Adrenal gland (tissue), 12 donors: ENCODE data around the gene CPOX. TPM values are rescaled to one million over a fixed set of nuclear protein-coding genes. Genes with fewer than 3 reads are reported as not detected.

Source experiments
- DNase-seq, 7 donors: peaks; one replicate each; pipeline ENCODE4 v3.0.0-alpha.2; 2019 to 2020
- H3K27ac ChIP-seq, 5 donors: fragments of 200-600 bp; sonication (generic) in 4 of 5; 1 replicate in 3 of 5; 2 replicates in 2 of 5; pipeline versions ENCODE4 v1.5.1 to v1.8.0; 2016 to 2020; ENCODE audit warnings: mild to moderate bottlenecking in 1 of 5
- H3K27me3 ChIP-seq: fragments of 200-600 bp; 2 replicates; pipeline ENCODE4 v1.8.0; 2021
- H3K36me3 ChIP-seq, 2 donors: fragments of 200-600 bp; replicated peaks in 1 of 2; 1 replicate in 1 of 2; 2 replicates in 1 of 2; pipeline versions ENCODE4 v1.5.1 to v1.8.0; 2018 to 2022
- H3K4me1 ChIP-seq, 2 donors: fragments of 200-600 bp; replicated peaks in 1 of 2; 1 replicate in 1 of 2; 2 replicates in 1 of 2; pipeline versions ENCODE4 v1.5.1 to v1.8.0; 2018 to 2021
- H3K4me3 ChIP-seq, 4 donors: fragments of 200-600 bp; sonication (generic) in 3 of 4; one replicate each; pipeline ENCODE4 v1.5.1; 2016 to 2018
- H3K9me3 ChIP-seq, 3 donors: fragments of 200-600 bp; sonication (generic) in 1 of 3; replicated peaks in 1 of 3; 1 replicate in 2 of 3; 2 replicates in 1 of 3; pipeline versions ENCODE4 v1.5.1 to v1.8.0; 2016 to 2021
- POLR2A ChIP-seq, 2 donors: fragments of 450-650 bp; IDR thresholded peaks; one replicate each; pipeline ENCODE4 v1.6.1; 2017; ENCODE audit warnings: antibody characterized with exemption in 2 of 2, mild to moderate bottlenecking in 2 of 2, moderate library complexity in 1 of 2
- WGBS, 4 donors: extraction: QIAGEN DNeasy Blood & Tissue Kit in 2 of 4; methylation state at CpG; one replicate each; pipeline versions ENCODE4 v1.1.5 to v1.1.7; 2013 to 2017; 5-methylcytosine and 5-hydroxymethylcytosine counted together
- intact Hi-C, 2 donors: fragments of 100-400 bp; cut with DNase I; formaldehyde crosslinking; loops; one replicate each; pipeline versions ENCODE4 v1.14.1 to v1.15.0; 2022 to 2023
- polyA plus RNA-seq, 3 donors: library from polyadenylated mRNA; stranded (reverse); fragments of 200-250 nt in 2 of 3; fragments of 350-450 nt in 1 of 3; fragmentation: Illumina TruSeq in 1 of 3; extraction: RNeasy Lipid Tissue Mini Kit (QIAGEN cat#74804) in 1 of 3; gene quantifications; one replicate each; pipeline ENCODE4 v1.2.3, GENCODE V29; 2013 to 2014
- total RNA-seq, 9 donors: library from RNA; depleted of rRNA in 4 of 9; stranded (reverse); fragments of >200 nt in 4 of 9; fragments of 120-200 nt in 1 of 9; fragmentation: NEBNext Ultra II Directional in 1 of 9; extraction: Animal tissue kit (Norgen Biotek cat#: 25700) in 1 of 9; gene quantifications; one replicate each; pipeline versions ENCODE4 v1.1.0 to v1.2.4, GENCODE V29; 2013 to 2023
- TF ChIP-seq, protein P1 (sequence below), 6 experiments: fragments of 450-650 bp in 4 of 6; fragments of 200-600 bp in 2 of 6; sonication (generic) in 1 of 6; IDR thresholded peaks; 1 replicate in 5 of 6; 2 replicates in 1 of 6; pipeline versions ENCODE4 v1.5.1 to v1.8.0; 2016 to 2021; ENCODE audit warnings: antibody characterized with exemption in 6 of 6, mild to moderate bottlenecking in 2 of 6, moderate library complexity in 1 of 6
- donor health status: healthy with polysubstance abuse.
- donor health status: Bipolar disorder and iron deficiency.
- donor health status: DM: yes; HTN: yes; CAD: no.
- donor health status: DM: no; HTN: no; CAD: no.
- donor health status: DM: no; HTN: no; CAD: no.
- donor health status: DM: yes; HTN: yes; CAD: no.

Gene CPOX
- total and polyA plus RNA-seq, 12 donors = 9.0 to 59.8 (median 21.7) TPM

DNA sequence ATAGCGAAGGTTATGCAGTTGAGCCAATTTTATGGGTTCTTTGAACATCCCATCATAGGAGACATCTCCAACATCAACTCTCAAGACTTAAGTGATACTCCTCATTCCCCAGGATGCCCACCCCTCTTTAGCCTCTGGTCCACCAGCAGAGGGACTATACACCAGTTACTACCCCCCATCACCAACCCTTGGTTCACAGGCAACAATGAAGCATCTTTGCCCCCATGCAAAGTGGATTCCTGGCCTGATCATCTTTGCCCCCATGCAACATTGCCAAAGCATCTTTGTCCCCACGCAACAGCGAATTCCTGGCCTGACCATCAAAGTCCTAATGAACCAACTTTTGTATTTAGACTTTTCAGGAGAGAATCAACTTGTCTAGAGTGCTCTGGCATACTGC, 42.6 kb downstream of the CPOX start:
- WGBS, 4 donors = 91 to 95% (median 94%) methylated on average over 3 of the region's 3 CpGs
- Histone ChIP-seq H3K27me3 (no peaks in the 10 kb centered on the region), H3K36me3 (no peaks in the 10 kb centered on the region), H3K9me3 (no peaks in the 10 kb centered on the region), H3K27ac (no peak overlapping the region), H3K4me1 (no peaks in the 10 kb centered on the region), H3K4me3 (no peak overlapping the region)
- intact Hi-C loops = no loop called here
- DNase-seq = no peak
- TF ChIP-seq POLR2A (IDR thresholded peaks at IDR 0.05) = no peak
- TF ChIP-seq, protein P1, sequence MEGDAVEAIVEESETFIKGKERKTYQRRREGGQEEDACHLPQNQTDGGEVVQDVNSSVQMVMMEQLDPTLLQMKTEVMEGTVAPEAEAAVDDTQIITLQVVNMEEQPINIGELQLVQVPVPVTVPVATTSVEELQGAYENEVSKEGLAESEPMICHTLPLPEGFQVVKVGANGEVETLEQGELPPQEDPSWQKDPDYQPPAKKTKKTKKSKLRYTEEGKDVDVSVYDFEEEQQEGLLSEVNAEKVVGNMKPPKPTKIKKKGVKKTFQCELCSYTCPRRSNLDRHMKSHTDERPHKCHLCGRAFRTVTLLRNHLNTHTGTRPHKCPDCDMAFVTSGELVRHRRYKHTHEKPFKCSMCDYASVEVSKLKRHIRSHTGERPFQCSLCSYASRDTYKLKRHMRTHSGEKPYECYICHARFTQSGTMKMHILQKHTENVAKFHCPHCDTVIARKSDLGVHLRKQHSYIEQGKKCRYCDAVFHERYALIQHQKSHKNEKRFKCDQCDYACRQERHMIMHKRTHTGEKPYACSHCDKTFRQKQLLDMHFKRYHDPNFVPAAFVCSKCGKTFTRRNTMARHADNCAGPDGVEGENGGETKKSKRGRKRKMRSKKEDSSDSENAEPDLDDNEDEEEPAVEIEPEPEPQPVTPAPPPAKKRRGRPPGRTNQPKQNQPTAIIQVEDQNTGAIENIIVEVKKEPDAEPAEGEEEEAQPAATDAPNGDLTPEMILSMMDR (IDR thresholded peaks at IDR 0.05) = no peak

DNA sequence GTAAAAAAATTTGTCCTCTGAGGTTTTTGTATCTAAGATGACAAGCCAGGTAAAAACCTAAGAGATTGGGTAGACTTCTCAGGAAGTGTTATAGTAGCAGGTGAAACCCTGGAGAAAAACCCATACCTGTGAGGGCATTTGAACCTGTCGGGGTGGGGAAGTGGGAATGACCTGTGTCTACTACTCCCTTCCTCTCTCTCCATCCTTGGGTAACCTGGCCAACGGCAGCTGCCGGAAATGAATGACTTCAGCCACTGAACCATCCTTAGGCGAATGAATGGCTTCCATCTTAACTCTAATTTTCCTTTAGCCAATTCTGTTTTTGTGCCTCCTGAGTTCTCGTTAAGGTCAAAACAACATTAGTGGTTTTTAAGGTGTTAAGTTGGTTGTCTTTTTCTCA, 44.9 kb downstream of the CPOX start:
- H3K27ac ChIP-seq = no peak overlapping the region
- intact Hi-C loops = no loop called here
- WGBS, 4 donors = 67 to 92% (median 77%) methylated on average over 4 to 5 of the region's 5 CpGs
- TF ChIP-seq POLR2A (IDR thresholded peaks at IDR 0.05) = no peak
- TF ChIP-seq, protein P1 (IDR thresholded peaks at IDR 0.05) = no peak
- DNase-seq = no peak
- H3K27me3 ChIP-seq = peaks cover 3% of the 10 kb centered on the region
- no peaks in the 10 kb centered on the region for H3K4me1 ChIP-seq
- H3K9me3 ChIP-seq = no peaks in the 10 kb centered on the region
- no peak overlapping the region for H3K4me3 ChIP-seq
- no peaks in the 10 kb centered on the region for H3K36me3 ChIP-seq

DNA sequence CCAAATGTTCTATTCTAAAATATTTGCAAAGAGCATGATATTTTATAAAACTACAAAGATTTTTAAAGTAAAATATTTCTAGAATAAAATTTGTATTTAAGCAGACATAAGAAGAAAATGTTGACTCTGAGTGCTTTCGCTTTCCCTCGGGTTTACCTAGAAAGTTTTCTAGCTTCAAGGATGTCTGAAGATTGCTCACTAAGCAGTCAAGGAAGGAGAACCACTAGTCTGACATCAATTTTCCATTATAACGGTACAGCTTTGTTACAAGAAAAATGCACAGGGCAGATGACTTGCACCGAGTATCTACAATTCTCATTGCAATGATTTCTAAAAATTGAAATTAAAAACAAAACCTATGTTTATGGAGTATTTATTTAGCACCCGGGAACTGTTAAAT, 47.5 kb downstream of the CPOX start:
- Histone ChIP-seq H3K27ac (no peak overlapping the region), H3K27me3 (peaks cover 3% of the 10 kb centered on the region), H3K4me3 (no peak overlapping the region), H3K4me1 (no peaks in the 10 kb centered on the region), H3K36me3 (no peaks in the 10 kb centered on the region), H3K9me3 (no peaks in the 10 kb centered on the region)
- TF ChIP-seq, protein P1 (IDR thresholded peaks at IDR 0.05) = no peak
- no peak for TF ChIP-seq POLR2A (IDR thresholded peaks at IDR 0.05)
- intact Hi-C loops = no loop called here
- WGBS, 4 donors = 53 to 59% (median 58%) methylated on average over 5 of the region's 5 CpGs
- DNase-seq = no peak

DNA sequence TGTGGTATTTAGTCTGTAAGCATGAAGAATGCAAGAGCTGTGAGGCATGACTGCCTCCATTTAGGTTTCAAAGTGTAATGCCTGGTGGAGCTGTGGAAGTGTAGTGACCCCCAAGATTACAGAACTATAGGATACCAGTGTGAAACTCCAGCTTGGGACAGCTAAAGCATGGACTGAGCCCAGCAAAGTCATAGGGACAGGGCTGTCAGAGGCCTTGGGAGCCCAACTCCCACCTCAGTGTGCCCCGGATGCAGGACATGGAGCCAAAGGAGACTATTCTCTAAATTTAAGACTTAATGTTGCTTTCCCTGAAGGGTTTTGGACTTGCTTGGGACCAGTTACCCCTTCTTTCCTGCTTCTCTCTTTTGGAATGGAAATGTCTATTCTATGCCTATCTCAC, 50.8 kb downstream of the CPOX start:
- Histone ChIP-seq H3K4me1 (no peaks in the 10 kb centered on the region), H3K9me3 (no peaks in the 10 kb centered on the region), H3K27ac (no peak overlapping the region), H3K27me3 (peaks cover 3% of the 10 kb centered on the region), H3K4me3 (no peak overlapping the region), H3K36me3 (no peaks in the 10 kb centered on the region)
- 77 to 91% (median 88%) methylated on average over 1 of the region's 1 CpG for WGBS, 4 donors
- DNase-seq = no peak
- TF ChIP-seq POLR2A (IDR thresholded peaks at IDR 0.05) = no peak
- TF ChIP-seq, protein P1 (IDR thresholded peaks at IDR 0.05) = no peak
- intact Hi-C loops = no loop called here
